Activated naive CD4-positive, alpha-beta T cell treated with anti-CD3 and anti-CD28 coated beads, Interleukin-2, amount 10 ng/mL, durations not matched to agents 7 days and 5 days (primary cell): ENCODE measurements around the gene STX19.
"Not testable (repeated sequence)": the region's sequence is repeated elsewhere in the genome, so short reads cannot be mapped to it uniquely, and the experiment has no call there.

Source experiments
- CTCF ChIA-PET: fragments of 350-600 bp; sonication (Branson Sonifier 250); formaldehyde crosslinking; loops from one replicate; lab custom pipeline; 2021; ENCODE audit warnings: antibody characterized with exemption; lab: Charles Lee
- DNase-seq: peaks from one replicate; pipeline ENCODE4 v3.0.0-alpha.2; 2020
- H3K27ac Mint-ChIP-seq: one replicate; pipeline ENCODE4 v1.8.0; 2021; ENCODE audit warnings: mild to moderate bottlenecking, moderate library complexity, mixed read lengths
- H3K27me3 Mint-ChIP-seq: one replicate; pipeline ENCODE4 v1.8.0; 2021; ENCODE audit warnings: mild to moderate bottlenecking, mixed read lengths
- H3K36me3 Mint-ChIP-seq: one replicate; pipeline ENCODE4 v1.8.0; 2021; ENCODE audit warnings: mixed read lengths
- H3K4me1 Mint-ChIP-seq: one replicate; pipeline ENCODE4 v1.8.0; 2021; ENCODE audit warnings: mixed read lengths
- H3K4me3 Mint-ChIP-seq: one replicate; pipeline ENCODE4 v1.8.0; 2021; ENCODE audit warnings: mild to moderate bottlenecking, moderate library complexity, mixed read lengths
- H3K9me3 Mint-ChIP-seq: one replicate; pipeline ENCODE4 v1.8.0; 2021; ENCODE audit warnings: mixed read lengths

STX19 gene

GRCh38 chr3:93979850-93980676 lies 48.3 kb downstream of the STX19 start, which contains the start of gene ARL13B:
TSS of gene ARL13B (plus strand) at chr3:93980155. CDS start at chr3:93980424, 269 bp downstream.
- peak; percentile 97 for DNase-seq
- Mint-ChIP-seq H3K4me1 (peaks cover 26% of the 10 kb centered on the region), H3K36me3 (no peaks in the 10 kb centered on the region), H3K27ac (peak within 1 kb of the TSS; percentile 75), H3K4me3 (peak within 1 kb of the TSS; percentile 82), H3K27me3 (no peaks in the 10 kb centered on the region), H3K9me3 (no peaks in the 10 kb centered on the region)
- CTCF ChIA-PET, result no interaction called here

GRCh38 chr3:93973131-93974126 lies 55.0 kb downstream of the STX19 start, which contains the start of gene PROS1:
TSS of gene PROS1 (minus strand) at chr3:93973896. CDS start at chr3:93973749, 147 bp downstream.
- CTCF ChIA-PET, result interaction anchor here (1.2 kb wide), 1 partner anchor 90 kb away, joined by 5 read pairs; the partner anchor contains the start of genes DHFR2 and NSUN3
- no peaks in the 10 kb centered on the region for H3K36me3 Mint-ChIP-seq
- H3K27ac Mint-ChIP-seq, result no peak within 1 kb of the TSS
- H3K9me3 Mint-ChIP-seq, result no peaks in the 10 kb centered on the region
- peaks cover 12% of the 10 kb centered on the region for H3K27me3 Mint-ChIP-seq
- peaks cover 15% of the 10 kb centered on the region for H3K4me1 Mint-ChIP-seq
- peak within 1 kb of the TSS; percentile 65 for H3K4me3 Mint-ChIP-seq
- DNase-seq, result peak; percentile 61

GRCh38 chr3:93969997-93970396 lies 58.4 kb downstream of the STX19 start:
- H3K4me3 Mint-ChIP-seq, result no peak overlapping the region
- CTCF ChIA-PET, result no interaction called here
- H3K4me1 Mint-ChIP-seq, result peaks cover 12% of the 10 kb centered on the region
- H3K27me3 Mint-ChIP-seq, result peaks cover 12% of the 10 kb centered on the region
- H3K27ac Mint-ChIP-seq, result no peak overlapping the region
- DNase-seq, result no peak
- H3K36me3 Mint-ChIP-seq, result no peaks in the 10 kb centered on the region
- no peaks in the 10 kb centered on the region for H3K9me3 Mint-ChIP-seq

GRCh38 chr3:93969443-93969842 lies 59.0 kb downstream of the STX19 start:
- Mint-ChIP-seq H3K4me3 (no peak overlapping the region), H3K27ac (no peak overlapping the region), H3K36me3 (no peaks in the 10 kb centered on the region), H3K9me3 (no peaks in the 10 kb centered on the region), H3K27me3 (peaks cover 12% of the 10 kb centered on the region), H3K4me1 (peaks cover 12% of the 10 kb centered on the region)
- DNase-seq, result no peak
- CTCF ChIA-PET, result no interaction called here

- H3K27me3 Mint-ChIP-seq, CTCF ChIA-PET, H3K4me1 Mint-ChIP-seq, DNase-seq, H3K4me3 Mint-ChIP-seq, H3K36me3 Mint-ChIP-seq, H3K9me3 Mint-ChIP-seq, H3K27ac Mint-ChIP-seq: not testable (repeated sequence)
Measured at GRCh38 chr3:93965106-93965505, 63.3 kb downstream of the STX19 start.
